Cardiac septum (tissue), 1 donor: ENCODE measurements around the gene SLC66A2. TPM values are rescaled to one million over a fixed set of nuclear protein-coding genes. Genes with fewer than 3 reads are reported as not detected.

Experiments
- DNase-seq: peaks from one replicate; pipeline ENCODE4 v3.0.0-alpha.2; 2020; ENCODE audit warnings: low spot score
- intact Hi-C: fragments of 100-400 bp; cut with DNase I; formaldehyde crosslinking; loops from one replicate; pipeline ENCODE4 v1.14.0; 2022
- total RNA-seq: library from RNA; stranded (reverse); fragmentation: NEBNext Ultra II Directional; extraction: Animal tissue kit (Norgen Biotek cat#: 25700); gene quantifications from one replicate; pipeline ENCODE4 v1.2.1, GENCODE V29; 2021
- donor health status: DM: no; HTN: no; CAD: no.

The SLC66A2 gene
- total RNA-seq, 1 donor from 2014 or later: 23.5 TPM

- DNase-seq: peak; percentile 14
- intact Hi-C loops: no loop called here
Measured at GRCh38 chr18:79863161-79864005, 88.1 kb downstream of the SLC66A2 start.

DNA sequence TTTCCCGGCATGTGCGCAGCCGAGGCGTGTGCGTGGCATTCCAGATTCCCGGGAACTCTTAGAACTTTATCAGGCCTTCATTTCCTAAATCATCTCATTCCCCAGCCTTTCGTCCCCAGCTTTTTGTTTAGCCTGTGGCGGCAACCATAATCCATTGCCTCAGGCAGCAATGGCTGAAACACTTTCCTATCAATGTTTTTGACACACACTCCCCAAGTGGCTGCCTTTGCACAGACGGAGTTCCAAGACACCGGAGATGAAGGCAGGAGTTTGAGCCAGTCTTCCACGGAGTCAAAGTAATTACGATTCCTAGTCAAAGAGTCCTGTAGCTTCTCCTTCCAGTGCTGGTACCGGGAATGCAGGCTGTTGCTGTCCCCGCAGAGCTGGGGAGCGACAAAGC lies 88.9 kb downstream of the SLC66A2 start:
- intact Hi-C loops: no loop called here
- DNase-seq: no peak

- no peak for DNase-seq
- intact Hi-C loops: no loop called here
Measured at GRCh38 chr18:79861687-79862086, 89.8 kb downstream of the SLC66A2 start.

GRCh38 chr18:79859314-79859713 lies 92.1 kb downstream of the SLC66A2 start:
- no peak for DNase-seq
- intact Hi-C loops: no loop called here

DNA sequence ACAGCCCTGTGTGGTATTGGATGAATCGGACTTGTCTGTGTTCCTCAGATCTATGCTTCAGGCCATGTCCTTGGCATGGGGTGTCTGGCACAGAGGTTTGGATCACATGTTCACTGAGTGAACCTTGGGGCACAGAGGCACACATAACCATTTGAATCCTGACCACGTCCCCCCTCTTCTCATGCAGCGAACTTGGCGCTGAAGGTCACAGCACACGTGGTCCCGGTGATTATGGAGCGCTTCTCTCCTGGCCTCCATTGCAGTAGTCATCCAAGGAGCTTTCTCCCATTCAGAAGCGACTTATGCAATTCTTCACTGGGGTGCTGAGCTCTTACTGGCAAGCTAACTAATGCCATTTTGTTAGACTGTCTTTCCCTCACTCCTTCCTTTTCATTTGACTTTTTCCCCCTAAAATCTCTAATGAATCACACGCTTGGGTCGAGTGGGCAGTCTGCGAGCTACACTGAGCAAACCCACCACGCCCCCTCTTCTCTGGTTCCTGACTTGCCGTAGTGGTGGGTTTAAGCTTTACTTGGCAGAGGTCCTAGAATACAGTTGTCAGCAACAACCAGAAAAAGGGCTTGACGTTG lies 94.3 kb downstream of the SLC66A2 start:
- intact Hi-C loops: no loop called here
- peak; percentile 33 for DNase-seq

GRCh38 chr18:79856119-79857007 lies 95.1 kb downstream of the SLC66A2 start:
- intact Hi-C loops: no loop called here
- no peak for DNase-seq

DNA sequence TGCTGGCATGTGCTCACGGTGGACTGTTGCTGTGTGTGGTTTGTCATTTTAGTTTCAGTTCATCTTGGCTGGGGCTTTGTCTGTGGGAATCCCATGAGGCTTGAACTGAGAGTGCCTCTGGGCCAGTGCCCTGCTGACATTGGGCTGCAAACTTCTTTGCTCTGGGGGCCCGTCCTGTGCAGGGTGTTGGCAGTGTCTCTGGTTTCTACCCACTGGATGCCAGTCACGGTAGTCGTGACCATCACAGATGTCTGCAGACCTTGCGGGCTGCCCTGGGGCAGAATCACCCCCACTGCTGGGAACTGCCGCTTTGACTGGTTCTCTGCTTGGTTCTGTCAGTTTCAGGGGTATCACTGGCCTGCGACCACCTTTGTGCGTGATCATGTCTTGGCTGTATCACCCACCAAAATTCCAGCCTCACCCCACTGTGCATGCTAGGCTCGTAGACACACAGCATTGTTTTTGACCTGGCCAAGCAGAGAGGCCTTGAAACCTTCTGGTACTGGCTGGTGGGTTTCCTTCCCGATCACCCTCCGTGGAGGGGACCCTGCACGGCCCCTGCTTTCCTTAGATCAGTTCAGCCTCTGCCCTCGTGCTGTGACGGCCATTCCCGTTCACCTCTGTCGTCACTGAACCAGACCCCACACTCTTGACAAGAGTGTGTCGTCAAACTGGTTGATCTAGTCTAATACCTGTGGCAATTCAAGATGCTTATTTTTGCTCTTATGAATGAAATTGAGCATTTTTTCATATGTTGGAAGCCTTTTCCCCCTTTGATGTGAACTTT lies 96.1 kb downstream of the SLC66A2 start:
- intact Hi-C loops: no loop called here
- peak; percentile 63 for DNase-seq

- intact Hi-C loops: no loop called here
- peak; percentile 59 for DNase-seq
Measured at GRCh38 chr18:79853993-79854364, 97.5 kb downstream of the SLC66A2 start.

GRCh38 chr18:79853303-79853992 lies 98.0 kb downstream of the SLC66A2 start:
- DNase-seq: peak; percentile 74
- intact Hi-C loops: no loop called here

GRCh38 chr18:79852561-79853302 lies 98.7 kb downstream of the SLC66A2 start:
- intact Hi-C loops: no loop called here
- DNase-seq: peak; percentile 60

Other genes with a start within 250 kb of the SLC66A2 start
- gene KCNG2, start 153.7 kb downstream of the SLC66A2 start, total RNA-seq: 0.32 TPM
- gene HSBP1L1, start 13.0 kb upstream of the SLC66A2 start, total RNA-seq: 7.9 TPM
- gene TXNL4A, start 36.9 kb upstream of the SLC66A2 start, total RNA-seq: 96.5 TPM
- 24.4 TPM for gene RBFA, start 82.8 kb upstream of the SLC66A2 start, total RNA-seq
- 11.8 TPM for gene ADNP2, start 157.6 kb upstream of the SLC66A2 start, total RNA-seq